ENCODE results near the gene SPINK4. TPM values are rescaled to one million over a fixed set of nuclear protein-coding genes. Genes with fewer than 3 reads are reported as not detected.

SPINK4 gene
- polyA plus RNA-seq, 1 donor from 2014 or later: not detected

GRCh38 chr9:33277484-33277883, 37.5 kb downstream of the SPINK4 start:
- TF ChIP-seq SMC3 (conservative IDR thresholded peaks at IDR 0.05; ENCODE audit: poor library complexity) (no peak), TAF1 (IDR thresholded peaks at IDR 0.05; ENCODE audit: low read depth) (no peak), REST (IDR thresholded peaks at IDR 0.05; ENCODE audit: borderline replicate concordance) (no peak), EZH2 (IDR thresholded peaks at IDR 0.05; ENCODE audit: borderline replicate concordance, insufficient read depth, low read length, poor library complexity, severe bottlenecking) (no peak), EP300 (conservative IDR thresholded peaks at IDR 0.05; ENCODE audit: poor library complexity, severe bottlenecking) (no peak), POLR2AphosphoS5 (IDR thresholded peaks at IDR 0.05) (no peak), RAD21 (conservative IDR thresholded peaks at IDR 0.05) (no peak), MXI1 (conservative IDR thresholded peaks at IDR 0.05; ENCODE audit: poor library complexity, severe bottlenecking) (no peak)
- TF ChIP-seq, protein P1, sequence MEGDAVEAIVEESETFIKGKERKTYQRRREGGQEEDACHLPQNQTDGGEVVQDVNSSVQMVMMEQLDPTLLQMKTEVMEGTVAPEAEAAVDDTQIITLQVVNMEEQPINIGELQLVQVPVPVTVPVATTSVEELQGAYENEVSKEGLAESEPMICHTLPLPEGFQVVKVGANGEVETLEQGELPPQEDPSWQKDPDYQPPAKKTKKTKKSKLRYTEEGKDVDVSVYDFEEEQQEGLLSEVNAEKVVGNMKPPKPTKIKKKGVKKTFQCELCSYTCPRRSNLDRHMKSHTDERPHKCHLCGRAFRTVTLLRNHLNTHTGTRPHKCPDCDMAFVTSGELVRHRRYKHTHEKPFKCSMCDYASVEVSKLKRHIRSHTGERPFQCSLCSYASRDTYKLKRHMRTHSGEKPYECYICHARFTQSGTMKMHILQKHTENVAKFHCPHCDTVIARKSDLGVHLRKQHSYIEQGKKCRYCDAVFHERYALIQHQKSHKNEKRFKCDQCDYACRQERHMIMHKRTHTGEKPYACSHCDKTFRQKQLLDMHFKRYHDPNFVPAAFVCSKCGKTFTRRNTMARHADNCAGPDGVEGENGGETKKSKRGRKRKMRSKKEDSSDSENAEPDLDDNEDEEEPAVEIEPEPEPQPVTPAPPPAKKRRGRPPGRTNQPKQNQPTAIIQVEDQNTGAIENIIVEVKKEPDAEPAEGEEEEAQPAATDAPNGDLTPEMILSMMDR (IDR thresholded peaks at IDR 0.05; ENCODE audit: poor library complexity, severe bottlenecking): no peak
- H3K36me3 ChIP-seq (ENCODE audit: insufficient read depth, low read length): no peaks in the 10 kb centered on the region
- H3K27ac ChIP-seq (ENCODE audit: low read length): no peak overlapping the region
- no peaks in the 10 kb centered on the region for H3K79me2 ChIP-seq (replicated peaks; ENCODE audit: insufficient read depth, low read length)
- H3K4me3 ChIP-seq (ENCODE audit: low read length): no peak overlapping the region
- H3K9me3 ChIP-seq (ENCODE audit: low read length): no peaks in the 10 kb centered on the region
- H3K27me3 ChIP-seq (ENCODE audit: insufficient read depth, low read depth, low read length): no peaks in the 10 kb centered on the region
- no peaks in the 10 kb centered on the region for H3F3A ChIP-seq (ENCODE audit: insufficient read depth, low read length, poor library complexity, severe bottlenecking)
- no peak overlapping the region for H2AFZ ChIP-seq (ENCODE audit: low read depth, low read length)
- H3K9ac ChIP-seq (ENCODE audit: low read length): no peak overlapping the region
- H3K4me2 ChIP-seq (ENCODE audit: low read length): no peak overlapping the region
- H3K9me2 ChIP-seq (ENCODE audit: insufficient read depth, low read length): no peaks in the 10 kb centered on the region
- no peaks in the 10 kb centered on the region for H4K20me1 ChIP-seq (ENCODE audit: insufficient read depth)

- no peaks in the 10 kb centered on the region for H3K9me3 ChIP-seq (ENCODE audit: low read length)
- H2AFZ ChIP-seq (ENCODE audit: low read depth, low read length): no peak overlapping the region
- H3K27ac ChIP-seq (ENCODE audit: low read length): no peak overlapping the region
- no peaks in the 10 kb centered on the region for H3K79me2 ChIP-seq (replicated peaks; ENCODE audit: insufficient read depth, low read length)
- H3K9me2 ChIP-seq (ENCODE audit: insufficient read depth, low read length): no peaks in the 10 kb centered on the region
- no peak overlapping the region for H3K4me2 ChIP-seq (ENCODE audit: low read length)
- no peak for TF ChIP-seq EP300 (conservative IDR thresholded peaks at IDR 0.05; ENCODE audit: poor library complexity, severe bottlenecking)
- no peak for TF ChIP-seq MXI1 (conservative IDR thresholded peaks at IDR 0.05; ENCODE audit: poor library complexity, severe bottlenecking)
- no peak for TF ChIP-seq RAD21 (conservative IDR thresholded peaks at IDR 0.05)
- no peak for TF ChIP-seq REST (IDR thresholded peaks at IDR 0.05; ENCODE audit: borderline replicate concordance)
- TF ChIP-seq SMC3 (conservative IDR thresholded peaks at IDR 0.05; ENCODE audit: poor library complexity): no peak
- TF ChIP-seq TAF1 (IDR thresholded peaks at IDR 0.05; ENCODE audit: low read depth): no peak
- TF ChIP-seq POLR2AphosphoS5 (IDR thresholded peaks at IDR 0.05): no peak
- TF ChIP-seq, protein P1 (IDR thresholded peaks at IDR 0.05; ENCODE audit: poor library complexity, severe bottlenecking): no peak
- no peak for TF ChIP-seq EZH2 (IDR thresholded peaks at IDR 0.05; ENCODE audit: borderline replicate concordance, insufficient read depth, low read length, poor library complexity, severe bottlenecking)
- no peak overlapping the region for H3K4me3 ChIP-seq (ENCODE audit: low read length)
- no peaks in the 10 kb centered on the region for H3F3A ChIP-seq (ENCODE audit: insufficient read depth, low read length, poor library complexity, severe bottlenecking)
- H3K27me3 ChIP-seq (ENCODE audit: insufficient read depth, low read depth, low read length): no peaks in the 10 kb centered on the region
- H3K36me3 ChIP-seq (ENCODE audit: insufficient read depth, low read length): no peaks in the 10 kb centered on the region
- no peak overlapping the region for H3K9ac ChIP-seq (ENCODE audit: low read length)
- H4K20me1 ChIP-seq (ENCODE audit: insufficient read depth): no peaks in the 10 kb centered on the region
Measured at GRCh38 chr9:33285502-33285901, 45.5 kb downstream of the SPINK4 start.

All from neural cell (in vitro differentiated cells).